AG10803 (cell line): Measurements from ENCODE around the gene CHRNA3.

Experiments used
- DNase-seq: peaks from one replicate; pipeline ENCODE4 v3.0.0; 2010; ENCODE audit warnings: low read depth
- H3K4me3 ChIP-seq: 2 replicates; pipeline ENCODE4 v1.5.1; 2011; ENCODE audit warnings: mild to moderate bottlenecking, low read length, control low read depth
- CTCF ChIP-seq: conservative IDR thresholded peaks from 2 replicates; pipeline ENCODE4 v1.5.1; 2011; ENCODE audit warnings: mild to moderate bottlenecking, low read length, control low read depth, inconsistent platforms

CHRNA3 gene

GRCh38 chr15:78629716-78630065 is 8.9 kb upstream of the CHRNA3 start:
- DNase-seq, result no peak
- no peak overlapping the region for H3K4me3 ChIP-seq
- no peak for TF ChIP-seq CTCF

DNA sequence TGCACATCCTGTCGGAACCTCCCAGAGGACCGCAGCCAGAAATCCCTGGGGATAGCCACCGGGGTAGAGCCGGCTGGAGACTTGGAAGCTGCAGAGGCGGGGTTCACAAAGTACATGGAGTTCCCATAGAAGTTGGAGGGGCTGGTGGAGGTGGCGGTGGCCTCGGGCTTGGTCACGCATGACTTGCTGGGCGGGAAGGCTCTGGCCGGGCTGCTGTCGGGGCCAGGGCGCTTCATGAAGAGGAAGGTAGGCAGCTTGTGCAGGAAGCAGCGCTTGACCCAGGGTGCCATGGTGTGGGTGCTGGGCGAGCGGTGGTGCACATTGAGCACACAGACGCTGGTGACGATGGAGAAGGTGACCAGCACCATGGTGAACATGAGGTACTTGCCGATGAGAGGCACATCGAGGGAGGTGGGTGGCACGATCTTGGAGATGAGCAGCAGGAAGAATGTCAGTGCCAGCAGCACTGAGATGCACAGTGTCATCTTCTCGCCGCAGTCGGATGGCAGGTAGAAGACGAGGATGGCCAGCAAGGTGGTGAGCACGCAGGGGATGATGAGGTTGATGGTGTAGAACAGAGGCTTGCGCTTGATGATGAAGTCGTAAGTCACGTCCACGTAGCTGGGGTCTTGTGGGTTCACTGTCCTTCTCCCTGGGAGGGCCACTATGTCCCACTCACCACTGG is 8.4 kb upstream of the CHRNA3 start:
- TF ChIP-seq CTCF, result no peak
- no peak overlapping the region for H3K4me3 ChIP-seq
- no peak for DNase-seq

GRCh38 chr15:78628227-78628626 is 7.4 kb upstream of the CHRNA3 start:
- H3K4me3 ChIP-seq, result no peak overlapping the region
- TF ChIP-seq CTCF, result no peak
- no peak for DNase-seq

GRCh38 chr15:78627348-78627747 is 6.6 kb upstream of the CHRNA3 start:
- no peak for TF ChIP-seq CTCF
- DNase-seq, result no peak
- no peak overlapping the region for H3K4me3 ChIP-seq

- TF ChIP-seq CTCF, result no peak
- no peak for DNase-seq
- no peak overlapping the region for H3K4me3 ChIP-seq
These were observed 5.7 kb upstream of the CHRNA3 start for GRCh38 chr15:78626381-78626995.

- H3K4me3 ChIP-seq, result no peak overlapping the region
- no peak for DNase-seq
- TF ChIP-seq CTCF, result no peak
These were observed 4.9 kb upstream of the CHRNA3 start for GRCh38 chr15:78625606-78626280.
